HS-5 (cell line): ENCODE data around the gene MUC21.
A peak's percentile ranks its signal among the peaks of the same experiment; 100 is the strongest.
"Not testable (repeated sequence)": the region's sequence is repeated elsewhere in the genome, so short reads cannot be mapped to it uniquely, and the experiment has no call there.

Source experiments
- DNase-seq: peaks from one replicate; pipeline ENCODE4 v3.0.0-alpha.2; 2012; ENCODE audit warnings: low read depth

Gene MUC21

GRCh38 chr6:31009731-31010130 is 26.2 kb downstream of the MUC21 start:
- DNase-seq = no peak

GRCh38 chr6:31010393-31011060 is 27.0 kb downstream of the MUC21 start, which contains the start of gene MUC22:
TSS of gene MUC22 (plus strand) at chr6:31010474. CDS start at chr6:31010707, 233 bp downstream.
- DNase-seq = peak; percentile 15

GRCh38 chr6:31011153-31011552 is 27.6 kb downstream of the MUC21 start:
- no peak for DNase-seq

GRCh38 chr6:31016659-31017299 is 33.3 kb downstream of the MUC21 start:
- no peak for DNase-seq

- DNase-seq = not testable (repeated sequence)
Observed at GRCh38 chr6:31017436-31017835, 33.9 kb downstream of the MUC21 start.

- no peak for DNase-seq
Observed at GRCh38 chr6:31020057-31020456, 36.5 kb downstream of the MUC21 start.

GRCh38 chr6:31020631-31021255 is 37.2 kb downstream of the MUC21 start:
- not testable (repeated sequence) for DNase-seq

GRCh38 chr6:31021705-31022531 is 38.4 kb downstream of the MUC21 start:
- DNase-seq = not testable (repeated sequence)

GRCh38 chr6:31025595-31025994 is 42.1 kb downstream of the MUC21 start:
- no peak for DNase-seq

GRCh38 chr6:31031095-31031494 is 47.6 kb downstream of the MUC21 start:
- DNase-seq = no peak

- DNase-seq = no peak
Observed at GRCh38 chr6:31033075-31033474, 49.6 kb downstream of the MUC21 start.

GRCh38 chr6:31035862-31036497 is 52.5 kb downstream of the MUC21 start:
- no peak for DNase-seq

- no peak for DNase-seq
Observed at GRCh38 chr6:31037169-31037568, 53.7 kb downstream of the MUC21 start.

- peak; percentile 58 for DNase-seq
Observed at GRCh38 chr6:31037682-31038081, 54.2 kb downstream of the MUC21 start.

GRCh38 chr6:31038559-31038958 is 55.0 kb downstream of the MUC21 start:
- DNase-seq = no peak
